Right forelimb (tissue), 1 donor: ENCODE measurements around the gene NAALAD2.
"Not testable (repeated sequence)": the region's sequence is repeated elsewhere in the genome, so short reads cannot be mapped to it uniquely, and the experiment has no call there.

Experiments used
- DNase-seq: peaks from one replicate; pipeline ENCODE4 v3.0.0-alpha.2; 2018

The NAALAD2 gene

DNA sequence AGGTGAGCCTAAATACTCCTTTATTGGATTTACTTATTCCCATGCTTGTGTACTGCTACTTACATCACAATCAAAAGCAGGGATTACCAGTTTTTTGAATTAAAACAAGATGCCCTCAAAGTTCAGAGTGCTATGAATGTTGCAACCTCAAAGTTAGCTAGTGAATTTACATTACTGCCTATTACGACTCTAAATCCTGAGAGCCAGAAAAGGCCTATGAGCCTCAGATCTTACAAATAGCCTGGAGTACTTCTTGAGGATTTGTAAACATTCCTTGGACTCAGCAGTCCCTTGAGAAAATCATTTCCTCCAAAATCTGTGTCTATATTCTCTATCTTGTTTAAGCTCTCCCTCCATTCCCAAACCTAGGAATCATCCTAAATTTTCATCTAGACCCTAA is 62.9 kb downstream of the NAALAD2 start:
- no peak for DNase-seq

- DNase-seq, result no peak
Observed at GRCh38 chr11:90202342-90202741, 67.9 kb downstream of the NAALAD2 start.

- DNase-seq, result no peak
Observed at GRCh38 chr11:90204407-90204806, 69.9 kb downstream of the NAALAD2 start.

DNA sequence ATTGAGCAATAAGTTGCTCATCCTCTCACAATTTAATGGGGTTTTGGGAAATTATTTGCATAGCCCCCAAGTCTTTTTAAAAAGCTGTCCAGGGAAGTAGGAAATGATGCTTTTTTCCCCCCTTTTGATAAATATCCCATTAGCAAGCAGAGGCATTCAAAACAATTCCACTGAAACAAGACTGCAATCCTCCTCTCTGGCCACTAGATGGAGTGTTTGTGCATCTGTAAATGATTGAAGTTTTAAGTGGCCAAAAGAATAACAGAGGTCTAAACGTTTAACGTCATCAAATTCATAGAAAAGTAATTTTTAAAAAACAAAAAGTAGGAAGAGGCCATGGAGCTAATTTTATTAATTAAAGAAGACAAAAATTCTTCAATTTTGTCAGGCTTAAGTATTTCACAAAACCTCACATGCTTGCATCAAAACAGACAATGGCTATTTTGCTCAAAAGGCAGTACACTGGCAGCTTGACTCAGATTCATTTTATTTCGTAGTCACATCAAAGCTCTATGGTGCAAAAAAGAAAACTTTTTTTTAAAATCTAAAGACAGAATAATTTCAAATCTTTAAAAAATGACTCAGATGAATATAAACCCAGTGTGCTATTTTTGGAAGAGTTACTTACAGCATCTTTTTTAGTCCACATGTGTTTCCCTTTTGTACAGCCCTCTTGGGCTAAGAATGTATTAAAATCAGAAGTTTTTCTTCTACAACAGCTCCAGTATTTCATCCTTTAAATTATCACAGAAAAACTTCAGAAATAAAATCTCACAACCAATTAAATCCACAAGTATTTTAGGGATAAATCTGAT is 70.6 kb downstream of the NAALAD2 start:
- no peak for DNase-seq

GRCh38 chr11:90207992-90208391 is 73.5 kb downstream of the NAALAD2 start:
- not testable (repeated sequence) for DNase-seq

- DNase-seq, result no peak
Observed at GRCh38 chr11:90208857-90209256, 74.4 kb downstream of the NAALAD2 start.

GRCh38 chr11:90213322-90213721 is 78.9 kb downstream of the NAALAD2 start:
- DNase-seq, result no peak

DNA sequence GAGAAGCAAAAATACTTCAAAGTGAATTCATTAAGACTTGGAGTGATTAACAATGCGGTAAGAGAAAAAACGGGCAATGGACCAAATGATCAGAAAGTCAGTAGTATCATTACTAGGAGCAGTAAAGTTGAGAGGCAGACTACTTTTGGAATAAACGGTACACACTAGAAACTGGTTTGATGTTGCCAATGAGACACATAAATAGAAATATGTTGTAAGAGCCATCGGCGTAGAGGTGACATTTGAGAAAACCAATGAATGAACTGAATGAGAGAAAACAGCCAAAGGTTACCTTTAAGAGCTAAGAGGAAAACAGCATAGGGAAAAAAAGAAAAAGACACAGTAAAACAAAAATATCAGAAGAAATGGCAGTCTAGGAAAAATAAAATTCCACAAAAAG is 82.1 kb downstream of the NAALAD2 start:
- DNase-seq, result no peak

- DNase-seq, result no peak
Observed at GRCh38 chr11:90218606-90219005, 84.1 kb downstream of the NAALAD2 start.

GRCh38 chr11:90219438-90219837 is 85.0 kb downstream of the NAALAD2 start:
- no peak for DNase-seq

DNA sequence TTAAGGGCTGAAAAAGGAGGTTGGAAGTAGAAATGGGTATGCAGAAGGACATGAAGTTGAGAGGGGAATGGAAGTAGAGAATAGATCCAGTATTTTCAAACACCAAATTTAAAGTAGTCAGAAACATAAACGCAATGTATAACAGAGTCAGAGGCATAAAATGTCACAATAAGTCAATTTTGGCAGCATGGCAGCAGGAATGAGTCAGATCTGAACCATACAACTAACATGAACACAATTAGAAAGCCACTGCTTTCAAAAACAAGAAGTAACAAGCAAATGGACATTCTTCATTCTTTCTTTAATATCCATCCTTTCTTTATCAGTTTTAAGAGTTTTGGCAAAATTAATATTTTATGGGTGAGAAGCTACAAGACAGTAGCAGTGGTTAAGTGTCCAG is 85.9 kb downstream of the NAALAD2 start:
- DNase-seq, result no peak

- DNase-seq, result no peak
Observed at GRCh38 chr11:90221803-90222458, 87.5 kb downstream of the NAALAD2 start.

- peak; percentile 93 for DNase-seq
Observed at GRCh38 chr11:90222459-90223247, 88.2 kb downstream of the NAALAD2 start, which contains the start of gene CHORDC1. Gene CHORDC1 (minus strand): TSS chr11:90223049. CDS start chr11:90222954, 95 bp downstream.

- DNase-seq, result no peak
Observed at GRCh38 chr11:90223248-90223585, 88.8 kb downstream of the NAALAD2 start.

DNA sequence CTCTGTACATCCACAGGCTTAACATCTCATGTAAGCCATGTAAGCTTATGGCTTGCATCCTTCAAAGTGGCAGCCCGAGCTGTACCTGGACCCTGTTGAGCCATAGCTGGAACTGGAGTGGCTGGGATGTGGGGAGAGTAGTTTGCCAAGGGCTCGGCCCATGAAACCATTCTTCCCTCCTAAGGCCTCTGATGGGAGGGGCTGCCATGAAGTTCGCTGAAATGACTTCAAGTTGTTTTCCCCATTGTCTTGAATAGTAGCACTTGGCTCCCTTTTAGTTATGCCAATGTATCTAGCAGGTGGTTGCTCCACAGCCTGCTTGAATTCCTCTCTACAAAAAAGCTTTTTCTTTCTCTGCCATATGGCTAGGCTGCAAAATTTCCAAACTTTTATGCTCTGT is 93.6 kb downstream of the NAALAD2 start:
- no peak for DNase-seq

GRCh38 chr11:90229791-90230190 is 95.3 kb downstream of the NAALAD2 start:
- no peak for DNase-seq

- DNase-seq, result no peak
Observed at GRCh38 chr11:90234977-90235376, 100.5 kb downstream of the NAALAD2 start.

DNA sequence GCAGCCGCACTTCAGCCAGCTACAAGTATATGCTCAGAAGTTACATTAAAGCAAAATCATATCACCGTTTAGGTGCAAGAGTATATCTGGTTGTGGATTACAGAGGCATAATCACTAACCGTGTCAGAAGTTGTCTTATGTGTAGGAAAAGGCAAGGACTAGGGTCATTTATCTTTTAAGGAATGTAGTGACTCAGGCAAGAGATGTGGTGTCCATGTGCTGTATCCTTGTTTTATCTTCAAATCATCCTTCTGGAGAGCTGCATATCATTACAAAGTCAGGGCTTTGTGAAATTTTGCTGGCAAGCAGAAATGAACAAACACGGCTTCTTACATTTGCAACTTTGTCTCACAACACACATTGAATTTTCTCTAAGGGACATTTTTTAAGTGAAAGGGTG is 101.1 kb downstream of the NAALAD2 start:
- DNase-seq, result no peak

DNA sequence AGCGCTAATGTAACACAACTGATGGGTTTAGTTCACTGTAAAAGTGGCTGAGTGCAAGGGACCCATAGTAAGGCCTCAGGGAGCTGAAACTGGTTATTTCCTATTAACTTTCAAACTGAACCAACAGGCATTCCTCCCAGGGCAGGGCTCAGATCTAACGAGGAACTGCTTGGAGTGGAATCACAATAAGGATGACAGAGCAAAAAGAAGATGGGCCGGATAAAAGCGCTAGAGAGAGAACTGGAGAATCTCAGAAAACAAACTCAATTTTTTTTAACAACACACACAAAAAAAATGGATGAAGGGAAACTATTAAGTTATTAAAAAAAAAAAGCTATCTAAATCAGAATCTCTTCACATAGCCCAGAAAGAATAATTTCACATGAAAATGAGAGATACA is 102.5 kb downstream of the NAALAD2 start:
- no peak for DNase-seq

GRCh38 chr11:90239967-90240636 is 105.6 kb downstream of the NAALAD2 start:
- DNase-seq, result not testable (repeated sequence)

GRCh38 chr11:90241414-90241813 is 107.0 kb downstream of the NAALAD2 start:
- DNase-seq, result no peak
